Melanocyte of skin (primary cell): ENCODE measurements around the gene DIRAS3. TPM values are rescaled to one million over a fixed set of nuclear protein-coding genes. Genes with fewer than 3 reads are reported as not detected.

Experiments
- total RNA-seq, 2 donors: library from RNA; depleted of rRNA; stranded (reverse); fragments of >200 nt; gene quantifications; 2 replicates each; pipeline ENCODE4 v1.2.3, GENCODE V29; 2012

Gene DIRAS3, protein sequence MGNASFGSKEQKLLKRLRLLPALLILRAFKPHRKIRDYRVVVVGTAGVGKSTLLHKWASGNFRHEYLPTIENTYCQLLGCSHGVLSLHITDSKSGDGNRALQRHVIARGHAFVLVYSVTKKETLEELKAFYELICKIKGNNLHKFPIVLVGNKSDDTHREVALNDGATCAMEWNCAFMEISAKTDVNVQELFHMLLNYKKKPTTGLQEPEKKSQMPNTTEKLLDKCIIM
- total RNA-seq: 1 to 10 TPM in 1 of 2 donors, under 1 TPM in 1; 0.33 to 1.0 TPM

GRCh38 chr1:68049941-68050878, at the start of gene DIRAS3:
Gene DIRAS3, minus strand, starts transcription at chr1:68050627. Its CDS starts 3,330 bp downstream, at chr1:68047297.

Other genes starting within 250 kb of the DIRAS3 start
- gene GNG12, start 217.2 kb downstream of the DIRAS3 start, total RNA-seq: 100 to 1,000 TPM; 104 to 164 TPM
- 10 to 100 TPM; 31.0 to 53.6 TPM for gene WLS, start 181.9 kb upstream of the DIRAS3 start, total RNA-seq